Measurements from ENCODE around the gene PLPPR5. TPM values are rescaled to one million over a fixed set of nuclear protein-coding genes. Genes with fewer than 3 reads are reported as not detected.

Gene PLPPR5
- total RNA-seq, 1 donor from 2014 or later, result not detected

GRCh38 chr1:98924977-98925376, 79.7 kb downstream of the PLPPR5 start:
- Mint-ChIP-seq H3K27me3 (ENCODE audit: insufficient read depth) (no peaks in the 10 kb centered on the region), H3K27ac (no peak overlapping the region), H3K36me3 (ENCODE audit: low read depth) (no peaks in the 10 kb centered on the region), H3K9me3 (no peaks in the 10 kb centered on the region), H3K4me1 (ENCODE audit: low read depth) (no peaks in the 10 kb centered on the region), H3K4me3 (no peak overlapping the region)
- intact Hi-C loops (cut with micrococcal nuclease), result no loop called here
- no peak for DNase-seq (ENCODE audit: low spot score)

DNA sequence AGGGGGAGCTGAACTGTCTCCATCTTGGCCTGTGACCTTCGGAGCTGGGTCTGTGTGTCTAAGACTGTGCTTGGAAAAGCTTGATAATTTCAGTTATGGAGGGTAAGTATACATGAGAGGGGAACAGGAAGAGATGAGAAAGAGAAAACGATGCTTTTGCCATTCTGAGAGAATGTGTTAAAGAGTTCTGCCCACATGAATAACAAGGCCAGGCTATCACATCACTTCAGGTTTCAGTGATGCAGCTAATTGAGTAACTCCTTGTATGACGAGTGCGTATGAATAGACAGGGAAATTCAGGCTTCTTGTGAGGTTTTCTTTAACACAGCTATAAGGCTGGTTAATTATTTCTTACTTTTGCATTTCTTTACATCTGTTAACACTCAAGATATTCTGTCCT, 81.0 kb downstream of the PLPPR5 start:
- Mint-ChIP-seq H3K4me3 (no peak overlapping the region), H3K27me3 (ENCODE audit: insufficient read depth) (no peaks in the 10 kb centered on the region), H3K27ac (no peak overlapping the region), H3K36me3 (ENCODE audit: low read depth) (no peaks in the 10 kb centered on the region), H3K9me3 (no peaks in the 10 kb centered on the region), H3K4me1 (ENCODE audit: low read depth) (no peaks in the 10 kb centered on the region)
- intact Hi-C loops (cut with micrococcal nuclease), result no loop called here
- no peak for DNase-seq (ENCODE audit: low spot score)

DNA sequence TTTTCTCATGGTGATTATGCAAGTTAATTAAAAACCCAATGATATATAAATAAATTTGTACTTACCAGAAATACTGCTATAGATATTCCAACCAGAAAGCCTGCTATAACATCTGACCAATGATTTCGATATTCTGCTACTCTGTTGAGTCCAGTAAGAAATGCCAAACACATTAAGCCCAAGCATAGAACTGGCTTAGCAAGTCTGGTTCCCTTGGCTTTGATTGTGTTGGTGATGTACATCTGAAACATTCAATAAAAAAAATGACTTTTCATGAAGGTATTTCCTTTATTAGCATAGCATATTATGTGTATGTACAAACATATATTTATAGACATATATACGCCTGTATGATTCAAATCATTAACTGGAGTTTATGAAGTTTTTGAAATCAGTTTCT, 82.8 kb downstream of the PLPPR5 start:
- DNase-seq (ENCODE audit: low spot score), result no peak
- H3K36me3 Mint-ChIP-seq (ENCODE audit: low read depth), result no peaks in the 10 kb centered on the region
- intact Hi-C loops (cut with micrococcal nuclease), result no loop called here
- no peaks in the 10 kb centered on the region for H3K4me1 Mint-ChIP-seq (ENCODE audit: low read depth)
- H3K27ac Mint-ChIP-seq, result no peak overlapping the region
- no peaks in the 10 kb centered on the region for H3K27me3 Mint-ChIP-seq (ENCODE audit: insufficient read depth)
- no peaks in the 10 kb centered on the region for H3K9me3 Mint-ChIP-seq
- H3K4me3 Mint-ChIP-seq, result no peak overlapping the region

- H3K4me1 Mint-ChIP-seq (ENCODE audit: low read depth), result no peaks in the 10 kb centered on the region
- no peak for DNase-seq (ENCODE audit: low spot score)
- H3K36me3 Mint-ChIP-seq (ENCODE audit: low read depth), result no peaks in the 10 kb centered on the region
- intact Hi-C loops (cut with micrococcal nuclease), result no loop called here
- no peak overlapping the region for H3K27ac Mint-ChIP-seq
- H3K9me3 Mint-ChIP-seq, result no peaks in the 10 kb centered on the region
- no peak overlapping the region for H3K4me3 Mint-ChIP-seq
- no peaks in the 10 kb centered on the region for H3K27me3 Mint-ChIP-seq (ENCODE audit: insufficient read depth)
Observed at GRCh38 chr1:98920441-98921110, 84.1 kb downstream of the PLPPR5 start.

DNA sequence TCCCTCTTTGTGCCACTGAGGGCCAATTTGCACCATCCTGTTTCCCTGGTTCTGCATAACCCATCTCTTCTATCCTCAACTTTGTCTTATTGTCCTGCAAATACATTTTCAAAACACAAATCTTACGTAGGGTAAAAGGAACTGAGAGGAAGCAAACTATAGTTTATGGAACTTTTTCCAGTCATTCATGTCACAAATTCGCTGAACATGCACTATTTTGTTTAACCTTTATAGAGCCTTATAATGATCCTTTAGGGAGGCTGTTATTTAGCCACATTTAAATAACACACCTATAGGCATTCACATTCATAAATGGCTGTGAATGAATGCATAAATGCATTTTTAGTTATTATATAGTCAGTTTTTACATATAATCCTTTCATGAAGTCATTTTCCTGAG, 85.0 kb downstream of the PLPPR5 start:
- Mint-ChIP-seq H3K36me3 (ENCODE audit: low read depth) (no peaks in the 10 kb centered on the region), H3K4me3 (no peak overlapping the region), H3K27me3 (ENCODE audit: insufficient read depth) (no peaks in the 10 kb centered on the region), H3K4me1 (ENCODE audit: low read depth) (no peaks in the 10 kb centered on the region), H3K27ac (no peak overlapping the region), H3K9me3 (no peaks in the 10 kb centered on the region)
- no peak for DNase-seq (ENCODE audit: low spot score)
- intact Hi-C loops (cut with micrococcal nuclease), result no loop called here

GRCh38 chr1:98919211-98919610, 85.5 kb downstream of the PLPPR5 start:
- no peaks in the 10 kb centered on the region for H3K4me1 Mint-ChIP-seq (ENCODE audit: low read depth)
- DNase-seq (ENCODE audit: low spot score), result no peak

GRCh38 chr1:98914547-98914946, 90.1 kb downstream of the PLPPR5 start:
- H3K4me3 Mint-ChIP-seq, result no peak overlapping the region
- intact Hi-C loops (cut with micrococcal nuclease), result no loop called here
- no peaks in the 10 kb centered on the region for H3K27me3 Mint-ChIP-seq (ENCODE audit: insufficient read depth)
- H3K36me3 Mint-ChIP-seq (ENCODE audit: low read depth), result no peaks in the 10 kb centered on the region
- no peak for DNase-seq (ENCODE audit: low spot score)
- no peaks in the 10 kb centered on the region for H3K4me1 Mint-ChIP-seq (ENCODE audit: low read depth)
- H3K9me3 Mint-ChIP-seq, result no peaks in the 10 kb centered on the region
- H3K27ac Mint-ChIP-seq, result no peak overlapping the region

More at GRCh38 chr1:98919211-98919610, 85.5 kb downstream of the PLPPR5 start:
- intact Hi-C loops (cut with micrococcal nuclease), result no loop called here
- Mint-ChIP-seq H3K9me3 (no peaks in the 10 kb centered on the region), H3K27ac (no peak overlapping the region), H3K36me3 (ENCODE audit: low read depth) (no peaks in the 10 kb centered on the region), H3K4me3 (no peak overlapping the region), H3K27me3 (ENCODE audit: insufficient read depth) (no peaks in the 10 kb centered on the region)

DNA sequence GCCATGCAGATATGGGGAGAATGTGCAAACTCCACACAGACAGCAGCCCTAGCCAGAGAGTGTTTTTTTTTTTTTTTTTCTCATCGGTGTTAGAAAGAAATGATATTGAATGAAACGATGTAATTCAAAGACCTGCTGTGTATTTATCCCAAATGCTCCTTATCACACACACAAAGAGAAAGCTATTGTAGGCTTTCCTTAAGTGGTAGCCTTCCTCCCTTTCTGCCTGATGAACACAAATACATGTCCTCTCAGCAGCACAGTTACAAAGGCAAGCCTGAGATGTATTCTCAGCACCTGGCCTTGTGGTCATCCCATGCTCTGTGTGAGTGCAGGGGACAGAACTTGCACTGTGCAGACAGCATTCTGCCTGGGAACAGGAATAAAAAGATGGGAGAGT, 93.8 kb downstream of the PLPPR5 start:
- H3K4me1 Mint-ChIP-seq (ENCODE audit: low read depth), result no peaks in the 10 kb centered on the region
- no peak overlapping the region for H3K27ac Mint-ChIP-seq
- no peak overlapping the region for H3K4me3 Mint-ChIP-seq
- H3K27me3 Mint-ChIP-seq (ENCODE audit: insufficient read depth), result no peaks in the 10 kb centered on the region
- no peak for DNase-seq (ENCODE audit: low spot score)
- H3K9me3 Mint-ChIP-seq, result no peaks in the 10 kb centered on the region
- intact Hi-C loops (cut with micrococcal nuclease), result no loop called here
- H3K36me3 Mint-ChIP-seq (ENCODE audit: low read depth), result no peaks in the 10 kb centered on the region

- no peak for DNase-seq (ENCODE audit: low spot score)
- Mint-ChIP-seq H3K27ac (no peak overlapping the region), H3K4me3 (no peak overlapping the region), H3K9me3 (no peaks in the 10 kb centered on the region), H3K4me1 (ENCODE audit: low read depth) (no peaks in the 10 kb centered on the region), H3K36me3 (ENCODE audit: low read depth) (no peaks in the 10 kb centered on the region), H3K27me3 (ENCODE audit: insufficient read depth) (no peaks in the 10 kb centered on the region)
- intact Hi-C loops (cut with micrococcal nuclease), result no loop called here
Observed at GRCh38 chr1:98908980-98909379, 95.7 kb downstream of the PLPPR5 start.

GRCh38 chr1:98906809-98907208, 97.9 kb downstream of the PLPPR5 start:
- intact Hi-C loops (cut with micrococcal nuclease), result no loop called here
- no peaks in the 10 kb centered on the region for H3K9me3 Mint-ChIP-seq
- no peaks in the 10 kb centered on the region for H3K36me3 Mint-ChIP-seq (ENCODE audit: low read depth)
- no peak overlapping the region for H3K4me3 Mint-ChIP-seq
- no peak overlapping the region for H3K27ac Mint-ChIP-seq
- no peak for DNase-seq (ENCODE audit: low spot score)
- H3K4me1 Mint-ChIP-seq (ENCODE audit: low read depth), result no peaks in the 10 kb centered on the region
- no peaks in the 10 kb centered on the region for H3K27me3 Mint-ChIP-seq (ENCODE audit: insufficient read depth)

- intact Hi-C loops (cut with micrococcal nuclease), result no loop called here
- DNase-seq (ENCODE audit: low spot score), result no peak
- no peak overlapping the region for H3K27ac Mint-ChIP-seq
Observed at GRCh38 chr1:98906361-98906760, 98.3 kb downstream of the PLPPR5 start.

DNA sequence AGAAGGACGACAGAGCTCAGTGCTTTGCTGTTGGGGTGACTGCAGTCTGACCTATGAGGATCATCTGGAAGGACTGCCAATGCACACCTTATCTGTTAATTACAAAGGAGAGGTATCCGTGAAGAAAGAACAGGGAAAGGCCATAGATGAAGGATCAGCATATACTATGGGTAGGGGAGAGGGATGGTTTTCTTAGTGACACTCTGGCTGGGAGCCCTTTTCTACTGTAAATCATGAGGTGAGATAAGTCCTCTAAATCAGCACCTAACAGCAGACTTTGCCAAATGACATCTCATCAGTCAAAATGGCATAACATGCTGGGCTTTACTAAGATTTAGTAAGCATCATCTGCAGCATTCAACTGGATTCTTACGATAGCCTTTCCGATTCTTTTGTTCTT, 100.0 kb downstream of the PLPPR5 start:
- no peak overlapping the region for H3K4me3 Mint-ChIP-seq
- no peaks in the 10 kb centered on the region for H3K9me3 Mint-ChIP-seq
- no peak for DNase-seq (ENCODE audit: low spot score)
- no peaks in the 10 kb centered on the region for H3K27me3 Mint-ChIP-seq (ENCODE audit: insufficient read depth)
- no peak overlapping the region for H3K27ac Mint-ChIP-seq
- no peaks in the 10 kb centered on the region for H3K36me3 Mint-ChIP-seq (ENCODE audit: low read depth)
- H3K4me1 Mint-ChIP-seq (ENCODE audit: low read depth), result no peaks in the 10 kb centered on the region
- intact Hi-C loops (cut with micrococcal nuclease), result no loop called here

More at GRCh38 chr1:98906361-98906760, 98.3 kb downstream of the PLPPR5 start:
- no peak overlapping the region for H3K4me3 Mint-ChIP-seq
- H3K4me1 Mint-ChIP-seq (ENCODE audit: low read depth), result no peaks in the 10 kb centered on the region
- H3K36me3 Mint-ChIP-seq (ENCODE audit: low read depth), result no peaks in the 10 kb centered on the region
- no peaks in the 10 kb centered on the region for H3K9me3 Mint-ChIP-seq
- H3K27me3 Mint-ChIP-seq (ENCODE audit: insufficient read depth), result no peaks in the 10 kb centered on the region

DNA sequence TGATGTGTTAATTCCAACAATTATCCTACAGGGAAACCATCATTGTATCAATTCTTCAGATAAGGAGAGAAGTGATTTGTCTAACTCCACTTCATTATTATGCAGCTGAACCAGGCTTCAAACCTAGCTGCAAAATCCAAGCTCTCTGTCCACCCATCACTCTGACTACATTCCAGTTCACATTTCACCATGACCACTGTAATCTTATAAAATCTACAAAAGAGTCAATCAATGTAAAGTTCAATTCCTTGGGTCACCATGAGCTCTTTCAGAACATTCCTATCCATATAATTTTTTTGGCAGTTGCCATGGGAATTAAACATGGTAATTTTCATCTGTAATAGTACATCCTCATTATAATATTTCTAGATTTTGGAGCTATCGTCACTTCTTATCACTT, 100.9 kb downstream of the PLPPR5 start:
- Mint-ChIP-seq H3K36me3 (ENCODE audit: low read depth) (no peaks in the 10 kb centered on the region), H3K27ac (no peak overlapping the region), H3K27me3 (ENCODE audit: insufficient read depth) (no peaks in the 10 kb centered on the region), H3K4me1 (ENCODE audit: low read depth) (no peaks in the 10 kb centered on the region), H3K4me3 (no peak overlapping the region), H3K9me3 (no peaks in the 10 kb centered on the region)
- no peak for DNase-seq (ENCODE audit: low spot score)
- intact Hi-C loops (cut with micrococcal nuclease), result no loop called here

DNA sequence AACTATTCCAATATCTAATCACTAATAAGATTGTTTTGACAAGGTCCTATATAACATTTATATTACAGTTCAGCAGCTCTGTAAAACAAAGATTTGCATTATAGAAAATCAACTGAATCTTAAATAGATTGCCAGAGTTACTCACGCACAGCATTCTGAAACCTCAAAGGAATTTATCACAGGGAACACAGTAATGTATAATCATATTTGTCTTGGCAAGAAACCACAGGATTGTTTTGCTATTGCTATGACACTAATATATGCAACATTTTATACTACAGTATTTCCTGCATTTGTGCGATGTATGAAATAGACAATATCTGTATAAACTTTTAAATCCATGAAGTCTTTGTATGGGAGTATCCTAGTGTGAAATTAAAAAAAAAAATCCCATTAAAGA, 101.4 kb downstream of the PLPPR5 start:
- no peaks in the 10 kb centered on the region for H3K4me1 Mint-ChIP-seq (ENCODE audit: low read depth)
- no peak for DNase-seq (ENCODE audit: low spot score)
- no peaks in the 10 kb centered on the region for H3K9me3 Mint-ChIP-seq
- no peak overlapping the region for H3K4me3 Mint-ChIP-seq
- no peak overlapping the region for H3K27ac Mint-ChIP-seq
- no peaks in the 10 kb centered on the region for H3K27me3 Mint-ChIP-seq (ENCODE audit: insufficient read depth)
- no peaks in the 10 kb centered on the region for H3K36me3 Mint-ChIP-seq (ENCODE audit: low read depth)
- intact Hi-C loops (cut with micrococcal nuclease), result no loop called here
